DMS79 (cell line): ENCODE results near the gene ANKRD62.

Source experiments
- DNase-seq: peaks from one replicate; lab custom pipeline; 2025; lab: John Stamatoyannopoulos, UW

The ANKRD62 gene

GRCh38 chr18:12093520-12094257 is at the start of gene ANKRD62:
TSS of gene ANKRD62 (plus strand) at chr18:12093843. CDS start at chr18:12094018, 175 bp downstream.
- no peak for DNase-seq

- DNase-seq = no peak
Observed at GRCh38 chr18:12044591-12044990, 49.1 kb upstream of the ANKRD62 start.

DNA sequence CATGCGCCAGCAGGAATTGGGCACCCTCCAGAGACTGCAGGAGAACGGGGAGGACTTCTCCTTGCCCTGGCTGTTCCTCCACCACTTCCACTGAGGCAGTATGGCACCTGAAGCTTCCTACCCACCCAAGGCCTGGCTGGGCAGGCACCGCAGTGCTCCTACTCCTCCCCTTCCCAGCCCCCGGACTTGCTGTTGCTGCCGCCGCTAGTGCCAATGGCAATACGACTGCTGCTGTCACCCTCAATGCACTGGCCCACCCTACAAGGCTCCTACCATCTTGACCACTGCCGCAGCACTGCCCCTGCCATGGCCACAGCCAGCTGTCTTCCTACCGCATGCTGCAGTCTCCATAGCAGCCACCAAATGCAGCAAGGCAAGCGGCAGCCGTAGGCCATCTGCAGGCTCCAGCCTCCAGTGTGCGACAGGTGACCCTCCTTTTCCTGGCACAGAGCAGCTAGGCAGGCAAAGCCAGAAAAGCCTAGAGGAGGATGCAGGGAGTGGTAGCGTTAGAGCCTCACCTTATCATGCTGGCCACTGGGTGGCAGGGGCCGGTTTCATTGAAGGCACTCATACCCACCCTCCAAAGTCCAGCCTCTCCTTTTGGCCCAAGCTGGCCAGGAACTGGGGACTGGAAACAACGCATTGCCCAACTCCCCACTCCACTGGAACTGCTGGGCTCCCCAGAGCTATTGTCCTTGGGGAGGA is 47.4 kb upstream of the ANKRD62 start:
- no peak for DNase-seq

- no peak for DNase-seq
Observed at GRCh38 chr18:12046751-12047335, 46.8 kb upstream of the ANKRD62 start.

DNA sequence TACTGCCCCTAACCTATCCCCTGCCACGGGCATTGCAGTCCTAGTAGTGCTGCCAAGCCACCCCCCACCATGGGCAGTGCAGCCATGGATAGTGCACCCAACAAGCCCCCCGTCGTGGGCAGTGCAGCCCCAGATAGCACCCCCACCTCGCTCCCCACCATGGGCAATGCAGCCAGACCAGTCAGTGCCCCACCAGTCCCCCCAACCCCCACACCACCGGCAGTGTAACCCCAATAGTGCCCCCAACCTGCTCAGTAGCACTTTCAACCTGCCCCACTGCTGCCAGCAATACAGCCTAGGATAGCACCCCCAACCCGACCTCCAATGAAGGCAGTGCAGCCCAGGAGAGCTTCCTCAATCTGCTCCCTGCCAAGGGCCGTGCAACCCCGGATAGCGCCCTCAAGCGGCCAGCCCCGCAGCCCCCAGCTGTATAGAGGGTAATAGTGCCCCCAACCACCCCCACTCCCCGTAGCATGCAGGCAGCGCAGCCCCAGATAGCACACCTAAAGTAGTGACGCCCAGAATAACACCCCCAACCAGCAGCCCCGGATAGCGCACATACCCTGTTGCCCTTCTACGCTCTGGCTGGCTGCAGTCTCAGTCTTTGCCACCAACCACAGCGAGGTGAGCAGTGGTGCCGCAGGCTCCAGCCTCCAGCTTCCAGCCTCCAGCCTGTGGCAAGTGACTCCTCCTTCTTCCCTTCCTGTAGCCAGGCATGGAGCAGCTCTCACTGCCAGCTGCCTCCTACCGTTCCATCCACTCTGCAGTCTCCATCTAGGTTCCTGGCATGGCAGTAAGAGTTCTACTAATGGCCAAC is 45.4 kb upstream of the ANKRD62 start:
- DNase-seq = no peak

DNA sequence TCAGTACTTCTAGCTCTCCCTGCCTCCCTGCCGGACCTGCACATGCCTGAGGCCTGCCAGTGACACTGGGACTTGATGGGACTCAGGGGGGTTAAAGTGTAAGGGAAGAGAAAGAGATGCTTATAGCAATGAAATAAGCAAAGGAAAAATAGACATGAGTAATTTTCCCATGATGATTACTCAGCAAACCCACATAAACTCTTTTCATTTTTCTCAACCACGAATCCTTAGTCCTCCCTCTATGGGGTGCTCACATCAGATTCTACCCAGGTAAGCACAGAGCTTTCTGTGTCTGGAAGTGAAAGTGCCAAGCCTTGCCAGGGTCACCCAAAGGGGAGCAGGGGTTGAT is 44.8 kb upstream of the ANKRD62 start:
- no peak for DNase-seq

GRCh38 chr18:12049978-12050811 is 43.4 kb upstream of the ANKRD62 start:
- DNase-seq = no peak

GRCh38 chr18:12052866-12053265 is 40.8 kb upstream of the ANKRD62 start:
- no peak for DNase-seq

DNA sequence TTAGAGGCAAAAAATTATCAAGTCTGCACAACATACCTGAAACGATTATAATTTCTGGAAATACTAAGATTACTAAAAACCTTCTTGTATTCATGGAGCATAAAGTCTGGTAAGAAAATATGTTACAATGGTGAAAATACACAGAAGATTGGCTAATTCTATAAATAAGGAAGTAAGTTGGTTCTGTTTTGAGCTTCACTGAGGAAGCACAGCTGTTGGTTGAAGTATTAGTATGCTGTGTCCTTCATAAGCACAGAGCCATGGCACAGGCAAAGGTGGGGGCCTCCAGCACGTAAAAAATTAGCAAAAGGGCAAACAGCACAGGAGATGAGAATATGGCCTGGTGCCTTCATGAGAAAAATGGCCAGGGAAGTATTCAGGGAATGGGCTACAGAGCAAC is 40.4 kb upstream of the ANKRD62 start:
- no peak for DNase-seq

- no peak for DNase-seq
Observed at GRCh38 chr18:12056034-12056883, 37.4 kb upstream of the ANKRD62 start.

- DNase-seq = no peak
Observed at GRCh38 chr18:12056884-12057402, 36.7 kb upstream of the ANKRD62 start.

- no peak for DNase-seq
Observed at GRCh38 chr18:12057419-12058039, 36.1 kb upstream of the ANKRD62 start.

DNA sequence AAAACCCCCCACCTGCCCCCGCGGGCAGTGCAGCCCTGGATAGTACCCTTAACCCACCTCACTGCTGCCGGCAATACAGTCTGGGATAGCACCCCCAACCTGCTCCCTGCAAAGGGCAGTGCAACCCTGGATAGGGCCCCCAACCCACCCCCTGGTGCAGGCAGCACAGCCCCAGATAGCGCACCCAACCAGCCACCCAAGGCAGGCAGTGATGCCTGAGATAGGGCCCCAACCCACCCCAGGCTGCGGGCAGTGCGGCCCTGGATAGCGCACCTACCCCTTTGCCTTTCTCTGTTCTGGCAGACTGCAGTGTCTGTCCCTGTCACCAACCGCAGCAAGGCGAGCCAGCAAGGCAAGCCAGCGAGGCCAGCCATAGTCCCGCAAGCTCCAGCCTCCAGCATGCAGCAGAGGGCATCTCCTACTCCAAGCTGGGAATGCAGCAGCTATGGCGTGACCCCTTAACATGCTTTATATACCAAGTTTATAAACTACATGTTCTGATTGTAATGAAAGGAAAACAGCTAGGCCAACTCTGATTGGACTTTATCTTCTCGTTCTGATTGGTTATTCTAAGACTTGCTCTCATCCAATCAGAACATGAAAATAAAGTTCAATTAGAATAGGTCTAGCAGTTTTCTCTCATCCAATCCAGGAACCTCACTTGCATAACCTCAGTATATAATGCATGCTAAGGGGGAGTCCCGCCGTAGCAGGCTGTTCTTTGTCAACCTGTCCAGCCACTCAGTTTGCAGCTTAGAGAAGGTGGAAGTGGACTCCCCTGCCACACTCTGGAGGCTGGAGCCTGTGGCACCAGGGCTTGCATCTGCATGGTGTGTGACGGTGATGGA is 34.1 kb upstream of the ANKRD62 start:
- no peak for DNase-seq

DNA sequence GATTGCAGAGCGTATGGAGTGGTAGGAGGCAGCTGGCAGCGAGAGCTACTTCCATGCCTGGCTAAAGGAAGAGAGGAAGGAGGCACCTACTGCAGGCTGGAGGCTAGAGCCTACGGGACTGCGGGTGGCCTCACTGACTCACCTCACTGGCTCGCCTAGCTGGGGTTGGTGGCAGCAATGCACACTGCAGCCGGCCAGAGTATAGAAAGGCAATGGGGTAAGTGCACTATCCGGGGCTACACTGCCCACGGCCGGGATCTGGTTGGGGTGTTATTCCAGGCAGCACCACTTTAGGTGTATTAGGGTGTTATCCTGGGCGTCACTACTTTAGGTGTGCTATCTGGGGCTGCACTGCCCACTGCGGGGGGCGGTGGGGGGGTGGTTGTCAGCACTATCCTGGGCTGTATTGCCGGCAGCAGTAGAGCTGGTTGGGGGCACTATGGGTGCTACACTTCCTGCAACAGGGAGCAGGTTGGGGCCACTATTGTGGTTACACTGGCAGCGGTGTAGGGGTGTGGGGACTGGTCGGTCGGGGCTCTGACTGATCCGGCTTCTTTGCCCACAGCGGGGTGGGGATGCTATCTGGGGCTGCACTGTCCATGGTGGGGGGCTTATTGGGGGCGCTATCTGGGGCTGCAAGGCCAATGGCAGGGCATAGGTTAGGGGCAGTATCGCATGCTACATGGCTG is 33.3 kb upstream of the ANKRD62 start:
- no peak for DNase-seq

DNA sequence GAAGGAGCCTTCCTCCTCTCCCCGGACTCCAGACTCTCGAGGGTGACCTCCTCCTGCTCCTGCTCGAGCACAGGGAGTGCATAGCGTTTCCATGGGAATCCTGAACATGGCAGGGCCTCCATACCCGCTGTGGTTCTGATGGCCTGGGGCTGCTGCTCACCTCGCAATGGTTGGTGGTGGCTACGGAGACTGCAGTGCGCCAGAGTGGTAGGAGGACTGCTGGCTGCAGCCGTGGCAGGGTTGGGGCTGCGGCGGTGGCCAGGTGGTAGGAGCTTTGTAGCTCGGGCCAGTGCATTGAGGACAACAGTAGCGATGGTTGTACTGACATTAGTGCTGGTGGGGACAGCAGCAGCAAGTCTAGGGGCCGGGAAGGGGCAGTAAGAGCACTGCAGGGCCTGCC is 32.0 kb upstream of the ANKRD62 start:
- DNase-seq = no peak

DNA sequence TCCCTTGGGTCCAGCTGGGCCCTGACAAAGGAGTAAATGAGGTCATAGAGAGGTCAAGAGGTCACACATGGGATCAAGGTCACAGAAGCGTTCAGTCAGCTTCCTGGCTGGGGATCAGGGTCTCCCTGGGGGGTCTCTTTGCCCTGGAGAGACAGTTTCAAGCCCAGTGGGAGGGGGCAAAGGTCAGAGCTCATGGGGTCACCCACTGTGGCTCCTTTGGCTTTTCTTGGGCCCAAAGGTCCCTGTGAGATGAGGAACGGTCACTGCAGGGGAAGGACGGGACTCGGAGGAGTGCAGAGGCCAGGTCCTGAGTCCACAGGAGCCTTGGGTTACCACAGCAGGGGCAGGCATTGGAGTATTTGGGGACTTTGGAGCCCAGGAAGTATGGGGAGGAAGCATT is 30.7 kb upstream of the ANKRD62 start:
- no peak for DNase-seq

DNA sequence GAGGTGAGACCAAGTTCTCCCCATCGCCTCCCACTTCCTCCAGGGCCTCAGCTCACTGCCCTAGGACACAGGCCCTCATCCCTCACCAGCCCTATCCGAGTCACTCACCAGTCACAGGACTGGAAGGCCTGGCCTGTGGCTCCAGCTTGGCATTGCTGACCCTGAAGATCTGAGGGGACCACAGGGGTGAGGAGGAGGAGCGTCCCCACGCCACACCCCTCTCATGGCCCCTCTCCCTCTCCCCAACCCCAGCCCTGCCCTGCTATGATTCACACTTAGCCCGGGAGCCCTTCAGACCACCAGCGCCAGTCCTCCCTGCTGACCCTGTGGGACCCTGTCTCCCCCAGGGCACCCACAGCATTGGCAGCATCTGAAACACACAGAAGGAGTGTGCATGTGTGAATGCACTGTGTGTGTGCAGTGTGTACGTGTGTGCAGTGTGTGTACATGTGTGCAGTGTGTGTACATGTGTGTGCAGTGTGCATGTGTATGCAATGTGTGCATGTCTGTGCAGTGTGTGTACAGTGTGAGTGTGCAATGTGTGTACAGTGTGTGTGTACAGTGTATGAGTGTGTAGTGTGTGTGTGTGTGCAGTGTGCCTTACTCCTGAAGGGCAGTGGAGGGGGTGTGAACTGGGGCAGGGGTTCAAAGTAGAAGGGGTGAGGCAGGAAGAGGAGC is 29.4 kb upstream of the ANKRD62 start:
- no peak for DNase-seq

DNA sequence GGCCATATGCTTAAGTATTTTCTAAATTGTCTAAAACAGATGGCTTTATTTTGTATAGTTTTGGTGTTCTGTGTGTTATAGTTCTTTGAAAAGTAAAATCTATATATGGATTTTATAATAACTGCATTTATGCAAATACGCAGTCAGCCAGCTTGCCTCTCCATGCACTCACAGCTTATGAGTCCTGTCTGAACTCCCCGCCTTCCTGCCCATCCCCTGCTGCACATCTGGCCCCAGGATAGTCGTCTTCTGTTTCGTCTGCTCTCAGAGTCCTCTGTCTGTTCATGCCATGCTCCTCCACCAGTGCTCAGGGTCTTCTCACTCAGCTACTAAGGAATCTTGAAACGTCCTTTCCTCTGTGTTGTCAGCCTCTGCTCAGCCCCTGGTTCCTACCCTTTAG is 28.2 kb upstream of the ANKRD62 start:
- DNase-seq = no peak
